ENCODE measurements around the gene FMO3.

FMO3 gene

DNA sequence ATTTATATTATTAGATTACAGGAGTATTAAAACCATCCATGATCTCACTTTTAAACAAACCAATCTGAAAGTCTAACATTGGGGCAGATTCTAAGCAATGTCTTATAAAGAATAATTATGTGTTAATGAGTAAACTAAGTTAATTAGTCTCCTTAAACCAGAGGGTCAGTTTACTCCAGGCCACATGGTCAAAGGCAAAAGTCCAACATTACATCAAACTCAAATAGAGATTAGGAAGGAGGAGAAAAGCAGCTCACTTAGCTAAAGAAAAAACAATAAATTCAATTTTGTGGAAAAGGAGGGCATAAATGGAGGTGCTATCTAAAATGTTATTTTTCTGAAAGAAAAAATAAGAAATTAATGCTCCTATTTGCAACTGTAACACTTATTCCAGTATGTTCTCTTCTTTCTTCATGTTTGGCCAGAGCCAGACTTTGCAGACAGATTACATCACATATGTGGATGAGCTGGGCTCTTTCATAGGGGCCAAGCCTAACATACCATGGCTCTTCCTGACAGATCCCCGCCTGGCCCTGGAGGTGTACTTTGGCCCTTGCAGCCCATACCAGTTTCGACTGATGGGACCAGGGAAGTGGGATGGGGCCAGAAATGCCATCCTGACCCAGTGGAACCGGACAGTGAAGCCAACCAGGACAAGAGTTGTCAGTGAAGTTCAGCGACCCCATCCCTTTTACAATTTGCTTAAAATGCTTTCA lies 70.1 kb downstream of the FMO3 start:
- no peak for DNase-seq

- DNase-seq = no peak
Measured at GRCh38 chr1:171161431-171161830, 70.7 kb downstream of the FMO3 start.

GRCh38 chr1:171166361-171166760 lies 75.7 kb downstream of the FMO3 start:
- no peak for DNase-seq
